SK-N-SH treated with all-trans-retinoic acid at 6 μM for 48 hours (cell line): ENCODE results near the gene THADA.

Source experiments
- ATAC-seq: fragments of 200-7000 bp; cut with Tn5 transposase; 3 replicates; pipeline ENCODE4 v1.9.1; 2020; ENCODE audit warnings: mild to moderate bottlenecking, moderate library complexity
- ARNTL ChIP-seq: fragments of 450-650 bp; formaldehyde crosslinking; IDR thresholded peaks from 2 replicates; pipeline ENCODE4 v1.5.0; 2020; ENCODE audit warnings: low read depth, mild to moderate bottlenecking, moderate library complexity, borderline replicate concordance
- BACH2 ChIP-seq: fragments of 250-450 bp; sonication (Bioruptor Pico); IDR thresholded peaks from 2 replicates; pipeline ENCODE4 v1.9.0; 2021; ENCODE audit warnings: mild to moderate bottlenecking, borderline replicate concordance
- CREB5 ChIP-seq: fragments of 250-450 bp; sonication (Bioruptor Pico); IDR thresholded peaks from 2 replicates; pipeline ENCODE4 v1.5.1; 2020; ENCODE audit warnings: low read depth, mild to moderate bottlenecking, moderate library complexity
- CSDC2 ChIP-seq: fragments of 250-450 bp; sonication (Bioruptor Pico); IDR thresholded peaks from 2 replicates; pipeline ENCODE4 v1.5.0; 2020; ENCODE audit warnings: mild to moderate bottlenecking, moderate library complexity
- ESRRG ChIP-seq: fragments of 250-450 bp; sonication (Bioruptor Pico); IDR thresholded peaks from 2 replicates; pipeline ENCODE4 v1.6.1; 2021; ENCODE audit warnings: mild to moderate bottlenecking
- GLIS3 ChIP-seq: fragments of 250-450 bp; sonication (Bioruptor Pico); IDR thresholded peaks from 2 replicates; pipeline ENCODE4 v1.5.0; 2020; ENCODE audit warnings: mild to moderate bottlenecking, moderate library complexity
- ISL1 ChIP-seq: fragments of 250-450 bp; sonication (Bioruptor Pico); IDR thresholded peaks from 2 replicates; pipeline ENCODE4 v2.1.2; 2022; ENCODE audit warnings: mild to moderate bottlenecking, moderate library complexity
- OSR1 ChIP-seq: fragments of 250-450 bp; sonication (Bioruptor Pico); IDR thresholded peaks from 2 replicates; pipeline ENCODE4 v1.8.0; 2022; ENCODE audit warnings: moderate library complexity, mild to moderate bottlenecking, inconsistent platforms
- PATZ1 ChIP-seq: fragments of 250-450 bp; sonication (Bioruptor Pico); IDR thresholded peaks from 2 replicates; pipeline ENCODE4 v1.8.0; 2020; ENCODE audit warnings: mild to moderate bottlenecking, moderate library complexity, borderline replicate concordance
- POU6F1 ChIP-seq: fragments of 250-450 bp; sonication (Bioruptor Pico); IDR thresholded peaks from 2 replicates; pipeline ENCODE4 v1.8.0; 2021; ENCODE audit warnings: low read depth, mild to moderate bottlenecking, moderate library complexity, borderline replicate concordance
- PPARA ChIP-seq: fragments of 250-450 bp; sonication (Bioruptor Pico); IDR thresholded peaks from 2 replicates; pipeline ENCODE4 v1.5.0; 2020; ENCODE audit warnings: mild to moderate bottlenecking, borderline replicate concordance
- RARB ChIP-seq: fragments of 250-450 bp; sonication (Bioruptor Pico); IDR thresholded peaks from 2 replicates; pipeline ENCODE4 v1.8.0; 2021; ENCODE audit warnings: mild to moderate bottlenecking, moderate library complexity
- SNAI2 ChIP-seq: fragments of 250-450 bp; sonication (Bioruptor Pico); IDR thresholded peaks from 2 replicates; pipeline ENCODE4 v1.5.0; 2020; ENCODE audit warnings: mild to moderate bottlenecking, moderate library complexity
- TCF4 ChIP-seq: fragments of 250-450 bp; sonication (Bioruptor Pico); IDR thresholded peaks from 2 replicates; pipeline ENCODE4 v1.8.0; 2021; ENCODE audit warnings: mild to moderate bottlenecking, moderate library complexity, borderline replicate concordance
- TOX ChIP-seq: fragments of 250-450 bp; sonication (Bioruptor Pico); IDR thresholded peaks from 2 replicates; pipeline ENCODE4 v1.8.0; 2021; ENCODE audit warnings: mild to moderate bottlenecking, moderate library complexity, borderline replicate concordance
- TSHZ2 ChIP-seq: fragments of 250-450 bp; sonication (Bioruptor Pico); IDR thresholded peaks from 2 replicates; pipeline ENCODE4 v1.5.0; 2020; ENCODE audit warnings: mild to moderate bottlenecking, moderate library complexity
- ZC3H10 ChIP-seq: fragments of 250-450 bp; sonication (Bioruptor Pico); IDR thresholded peaks from 2 replicates; pipeline ENCODE4 v1.5.1; 2021; ENCODE audit warnings: mild to moderate bottlenecking, moderate library complexity
- ZFP3 ChIP-seq: fragments of 250-450 bp; sonication (Bioruptor Pico); IDR thresholded peaks from 2 replicates; pipeline ENCODE4 v1.5.0; 2020; ENCODE audit warnings: mild to moderate bottlenecking, moderate library complexity
- ZFP30 ChIP-seq: fragments of 450-650 bp; formaldehyde crosslinking; IDR thresholded peaks from 2 replicates; pipeline ENCODE4 v1.5.0; 2022; ENCODE audit warnings: mild to moderate bottlenecking, moderate library complexity
- ZNF565 ChIP-seq: fragments of 450-650 bp; formaldehyde crosslinking; conservative IDR thresholded peaks from 2 replicates; pipeline ENCODE4 v1.5.0; 2020; ENCODE audit warnings: low read depth, mild to moderate bottlenecking, moderate library complexity
- ZNF70 ChIP-seq: fragments of 450-650 bp; formaldehyde crosslinking; IDR thresholded peaks from 2 replicates; pipeline ENCODE4 v1.5.0; 2020; ENCODE audit warnings: mild to moderate bottlenecking, moderate library complexity
- ZNF8 ChIP-seq: fragments of 450-650 bp; formaldehyde crosslinking; IDR thresholded peaks from 2 replicates; pipeline ENCODE4 v1.5.0; 2020; ENCODE audit warnings: mild to moderate bottlenecking, moderate library complexity
- TF ChIP-seq, protein P1 (sequence below): fragments of 250-450 bp; sonication (Bioruptor Pico); IDR thresholded peaks from 2 replicates; pipeline ENCODE4 v1.5.1; 2021; ENCODE audit warnings: mild to moderate bottlenecking, moderate library complexity

THADA gene

GRCh38 chr2:43619511-43619910, 23.7 kb upstream of the THADA start:
- no peak for TF ChIP-seq ZFP30
- no peak for TF ChIP-seq CSDC2 (CRISPR knock-in tag)
- ATAC-seq, result no peak

DNA sequence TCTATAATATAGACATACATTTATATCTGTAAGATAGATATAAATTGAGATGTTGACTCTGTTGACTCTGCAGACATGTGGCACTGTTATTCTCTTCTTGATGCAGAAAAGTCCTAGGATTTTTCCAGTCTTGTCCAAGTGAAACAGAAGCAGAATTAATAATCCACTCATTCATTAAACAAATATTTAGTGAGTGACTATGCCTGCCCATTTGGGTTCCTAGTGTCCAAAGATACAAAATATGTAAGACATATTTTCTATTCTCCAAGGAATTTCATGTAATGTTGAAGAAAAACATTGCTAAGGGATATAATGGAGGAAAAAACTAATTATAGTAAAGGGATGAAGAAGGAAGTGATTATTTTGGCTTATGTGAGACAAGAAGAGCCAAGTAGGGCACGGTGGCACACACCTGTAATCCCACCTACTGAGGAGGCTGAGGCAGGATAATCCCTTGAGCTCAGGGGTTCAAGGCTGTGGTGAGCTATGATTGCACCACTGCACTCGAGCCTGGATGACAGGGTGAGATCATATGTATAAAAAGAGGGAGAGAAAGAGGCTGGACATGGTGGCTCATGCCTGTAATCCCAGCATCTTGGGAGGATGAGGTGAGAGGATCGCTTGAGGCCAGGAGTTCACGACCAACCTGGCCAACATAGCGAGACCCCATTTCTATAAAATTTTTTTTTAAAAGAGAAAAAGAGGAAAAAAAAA, 21.3 kb upstream of the THADA start:
- ATAC-seq, result no peak
- no peak for TF ChIP-seq SNAI2
- no peak for TF ChIP-seq ZNF8 (CRISPR knock-in tag)
- TF ChIP-seq ZNF565, result no peak
- TF ChIP-seq BACH2 (CRISPR knock-in tag), result no peak
- TF ChIP-seq POU6F1 (CRISPR knock-in tag), result no peak
- TF ChIP-seq PATZ1 (CRISPR knock-in tag), result no peak
- no peak for TF ChIP-seq ARNTL (CRISPR knock-in tag)
- TF ChIP-seq OSR1, result no peak
- TF ChIP-seq ZFP30, result no peak
- no peak for TF ChIP-seq ZC3H10
- no peak for TF ChIP-seq TOX
- no peak for TF ChIP-seq ESRRG
- TF ChIP-seq ZFP3 (CRISPR knock-in tag), result no peak
- no peak for TF ChIP-seq RARB (CRISPR knock-in tag)
- TF ChIP-seq GLIS3, result no peak
- no peak for TF ChIP-seq CSDC2 (CRISPR knock-in tag)
- no peak for TF ChIP-seq TCF4 (CRISPR knock-in tag)
- TF ChIP-seq ISL1 (CRISPR knock-in tag), result no peak
- no peak for TF ChIP-seq ZNF70 (CRISPR knock-in tag)
- TF ChIP-seq TSHZ2 (CRISPR knock-in tag), result no peak

- ATAC-seq, result no peak
- no peak for TF ChIP-seq ZC3H10
- no peak for TF ChIP-seq OSR1
- no peak for TF ChIP-seq CREB5 (CRISPR knock-in tag)
- no peak for TF ChIP-seq ZNF8 (CRISPR knock-in tag)
- TF ChIP-seq ZNF70 (CRISPR knock-in tag), result no peak
- no peak for TF ChIP-seq ZFP30
- TF ChIP-seq, protein P1, sequence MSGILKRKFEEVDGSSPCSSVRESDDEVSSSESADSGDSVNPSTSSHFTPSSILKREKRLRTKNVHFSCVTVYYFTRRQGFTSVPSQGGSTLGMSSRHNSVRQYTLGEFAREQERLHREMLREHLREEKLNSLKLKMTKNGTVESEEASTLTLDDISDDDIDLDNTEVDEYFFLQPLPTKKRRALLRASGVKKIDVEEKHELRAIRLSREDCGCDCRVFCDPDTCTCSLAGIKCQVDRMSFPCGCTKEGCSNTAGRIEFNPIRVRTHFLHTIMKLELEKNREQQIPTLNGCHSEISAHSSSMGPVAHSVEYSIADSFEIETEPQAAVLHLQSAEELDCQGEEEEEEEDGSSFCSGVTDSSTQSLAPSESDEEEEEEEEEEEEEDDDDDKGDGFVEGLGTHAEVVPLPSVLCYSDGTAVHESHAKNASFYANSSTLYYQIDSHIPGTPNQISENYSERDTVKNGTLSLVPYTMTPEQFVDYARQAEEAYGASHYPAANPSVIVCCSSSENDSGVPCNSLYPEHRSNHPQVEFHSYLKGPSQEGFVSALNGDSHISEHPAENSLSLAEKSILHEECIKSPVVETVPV (CRISPR knock-in tag), result no peak
- TF ChIP-seq TSHZ2 (CRISPR knock-in tag), result no peak
- TF ChIP-seq BACH2 (CRISPR knock-in tag), result no peak
- no peak for TF ChIP-seq ESRRG
- TF ChIP-seq GLIS3, result no peak
- no peak for TF ChIP-seq ARNTL (CRISPR knock-in tag)
- no peak for TF ChIP-seq PPARA
Measured at GRCh38 chr2:43612944-43613343, 17.1 kb upstream of the THADA start.
